Hematopoietic multipotent progenitor cell treated with erythropoietin and hydrocortisone succinate and interleukin-3 and kit ligand, for 6 days (in vitro differentiated cells): ENCODE results near the gene ARG2.

ENCODE experiments used
- DNase-seq: peaks from one replicate; pipeline ENCODE4 v3.0.0-alpha.2; 2015

The ARG2 gene

DNA sequence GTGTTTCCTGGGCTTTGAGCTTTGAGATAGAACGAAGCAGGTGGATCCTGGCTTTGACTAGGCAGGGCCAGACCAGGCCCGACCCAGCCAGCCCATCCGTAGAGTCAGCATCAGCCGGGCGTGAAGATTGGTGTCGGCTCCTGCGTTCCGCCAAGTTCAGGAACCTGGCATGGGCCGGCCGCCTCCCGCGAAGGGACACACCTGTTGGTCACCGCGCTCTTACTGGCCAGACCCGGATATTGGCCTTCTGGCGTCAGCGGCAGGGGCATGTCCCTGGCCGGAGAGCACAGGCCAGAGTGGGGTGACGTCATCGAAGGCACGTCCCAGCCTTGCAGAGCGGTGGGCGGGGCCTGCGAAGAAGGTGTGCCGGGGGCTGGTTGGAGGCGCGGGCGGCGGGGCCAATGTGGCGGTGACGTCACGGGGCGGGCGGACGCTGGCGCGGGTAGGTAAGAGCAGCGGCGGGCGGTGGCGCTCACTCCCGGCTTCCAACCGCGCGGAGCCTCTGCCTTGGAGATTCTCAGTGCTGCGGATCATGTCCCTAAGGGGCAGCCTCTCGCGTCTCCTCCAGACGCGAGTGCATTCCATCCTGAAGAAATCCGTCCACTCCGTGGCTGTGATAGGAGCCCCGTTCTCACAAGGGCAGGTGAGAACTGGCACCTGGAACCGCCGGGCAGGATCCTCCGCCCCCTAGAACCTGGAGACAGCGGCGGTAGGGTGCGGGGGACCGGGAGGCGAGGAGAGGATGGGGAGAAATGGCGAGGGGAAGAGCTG lies at the start of gene ARG2:
TSS of gene ARG2 (plus strand) at position 475 of the 771 bp plus-strand sequence. CDS start at position 533, 58 bp downstream.
- peak; percentile 97 for DNase-seq

GRCh38 chr14:67570453-67570852 lies 49.3 kb upstream of the ARG2 start:
- no peak for DNase-seq

DNA sequence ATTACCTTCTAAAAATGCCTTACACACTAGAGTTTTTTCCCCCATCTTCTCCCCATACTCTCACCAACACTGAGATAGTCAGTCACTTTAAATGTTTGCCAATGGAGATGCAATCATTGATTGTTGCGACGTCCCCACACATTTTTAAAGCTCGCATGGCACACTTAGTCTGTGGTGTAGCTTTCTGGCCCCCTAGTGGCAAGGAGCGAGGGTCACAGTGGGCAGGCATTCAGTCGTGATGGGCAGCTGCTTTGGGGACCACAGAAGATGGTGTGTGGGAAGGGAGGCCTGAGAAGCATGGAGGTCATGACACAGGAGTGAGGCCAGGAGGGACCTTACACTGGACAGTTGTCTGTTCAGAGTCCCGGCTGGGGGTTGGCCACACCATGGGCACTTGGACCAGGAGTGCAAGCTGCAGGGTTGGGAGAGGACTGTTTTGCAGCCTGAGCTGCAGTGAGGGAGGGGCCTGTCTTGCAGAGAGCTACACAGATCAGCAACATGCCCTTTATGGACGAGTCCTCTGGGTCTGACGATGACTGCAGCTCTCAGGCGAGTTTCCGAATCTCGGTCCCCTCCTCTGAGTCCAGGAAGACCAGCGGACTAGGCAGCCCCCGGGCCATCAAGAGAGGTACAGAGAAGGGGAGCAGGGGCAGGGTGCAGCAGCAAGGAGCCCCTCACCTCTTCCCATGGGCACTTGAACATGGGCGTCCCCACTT lies 48.3 kb upstream of the ARG2 start:
- peak; percentile 84 for DNase-seq

DNA sequence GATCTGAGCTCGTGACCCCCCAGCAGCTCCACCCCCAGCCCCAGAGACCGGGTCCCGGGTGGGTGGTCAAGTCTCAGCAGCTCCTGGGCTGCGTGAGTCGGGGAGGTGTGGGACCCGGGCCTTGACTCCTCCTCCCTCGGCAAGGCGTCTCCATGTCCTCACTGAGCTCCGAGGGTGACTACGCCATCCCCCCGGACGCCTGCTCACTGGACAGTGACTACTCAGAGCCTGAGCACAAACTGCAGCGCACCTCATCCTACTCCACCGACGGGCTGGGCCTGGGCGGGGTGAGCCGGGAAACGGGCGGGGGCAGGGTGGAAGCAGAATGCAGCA lies 47.8 kb upstream of the ARG2 start:
- DNase-seq = no peak

GRCh38 chr14:67572608-67573007 lies 47.1 kb upstream of the ARG2 start:
- no peak for DNase-seq

GRCh38 chr14:67573228-67574010 lies 46.3 kb upstream of the ARG2 start:
- no peak for DNase-seq

DNA sequence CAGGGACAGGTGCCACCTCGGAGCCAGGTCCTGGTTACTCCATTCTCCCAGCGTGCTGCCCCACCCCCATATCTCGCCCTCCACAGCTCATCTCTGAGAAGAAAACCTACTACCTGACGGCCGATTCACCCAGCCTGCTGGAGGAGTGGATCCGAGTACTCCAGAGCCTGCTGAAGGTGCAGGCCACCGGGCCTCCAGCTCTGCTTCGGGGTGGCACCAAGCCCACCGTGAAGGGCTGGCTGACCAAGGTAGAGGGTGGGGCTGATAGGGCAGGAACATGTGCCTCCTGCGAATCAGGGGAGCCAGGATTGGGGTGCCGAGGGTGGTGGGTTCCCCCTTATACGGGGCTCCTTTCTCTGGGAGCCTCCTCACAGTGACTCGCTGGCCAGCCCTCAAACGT lies 45.6 kb upstream of the ARG2 start:
- DNase-seq = no peak

DNA sequence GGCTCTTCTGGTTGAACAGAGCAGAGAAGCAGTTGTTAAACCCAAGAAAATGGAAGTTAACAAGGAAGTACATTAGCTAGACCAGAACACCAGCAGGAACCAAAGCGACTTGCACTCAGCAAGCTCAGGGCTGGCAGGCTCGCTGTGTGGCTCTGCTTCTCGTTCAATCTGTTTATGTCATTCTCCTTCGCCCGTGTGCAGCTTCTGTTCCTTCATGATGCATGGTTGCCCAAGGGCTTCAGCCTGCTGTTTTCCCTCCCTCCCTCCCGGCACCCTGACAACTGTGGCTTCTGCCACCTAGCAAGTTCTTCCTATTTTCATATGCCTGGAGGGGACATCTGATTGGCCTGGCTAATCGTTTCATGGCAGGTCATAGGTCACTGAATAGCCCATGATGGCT lies 44.9 kb upstream of the ARG2 start:
- no peak for DNase-seq

- DNase-seq = no peak
Measured at GRCh38 chr14:67575684-67576083, 44.0 kb upstream of the ARG2 start.

DNA sequence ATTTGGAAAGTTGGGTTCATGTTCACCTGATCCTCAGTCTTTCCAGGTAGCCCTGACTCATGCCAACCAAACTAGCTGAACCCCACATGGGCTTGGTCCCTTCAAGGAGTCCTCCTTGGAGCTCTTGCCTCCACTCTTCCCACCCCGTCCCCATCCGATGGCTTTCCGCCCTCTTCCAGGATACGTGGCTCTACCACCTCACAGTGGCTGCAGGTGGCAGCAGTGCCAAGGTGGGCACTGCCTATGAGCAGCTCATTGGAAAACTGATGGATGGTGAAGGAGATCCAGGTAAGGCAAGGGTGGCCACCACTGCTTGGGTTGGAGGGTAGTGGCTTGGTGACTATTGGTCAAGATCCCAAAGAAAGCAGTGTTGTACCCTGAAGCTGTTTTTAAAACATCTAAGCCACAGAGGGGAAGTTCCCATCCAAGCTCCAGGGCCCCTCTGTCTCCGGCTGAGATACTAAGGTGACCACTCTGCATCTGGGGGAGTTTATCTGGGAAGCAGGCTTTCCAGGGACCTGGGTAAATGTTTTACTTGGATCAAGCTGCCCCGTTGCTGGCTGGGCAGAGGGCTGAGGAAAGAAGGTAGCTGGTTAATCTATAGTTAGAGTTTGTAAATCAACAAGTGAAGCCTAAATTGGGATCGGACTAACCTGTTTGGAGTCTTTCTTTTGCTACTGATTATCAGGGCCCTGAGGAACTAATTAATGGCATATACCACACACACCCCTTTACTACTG lies 43.3 kb upstream of the ARG2 start:
- no peak for DNase-seq

DNA sequence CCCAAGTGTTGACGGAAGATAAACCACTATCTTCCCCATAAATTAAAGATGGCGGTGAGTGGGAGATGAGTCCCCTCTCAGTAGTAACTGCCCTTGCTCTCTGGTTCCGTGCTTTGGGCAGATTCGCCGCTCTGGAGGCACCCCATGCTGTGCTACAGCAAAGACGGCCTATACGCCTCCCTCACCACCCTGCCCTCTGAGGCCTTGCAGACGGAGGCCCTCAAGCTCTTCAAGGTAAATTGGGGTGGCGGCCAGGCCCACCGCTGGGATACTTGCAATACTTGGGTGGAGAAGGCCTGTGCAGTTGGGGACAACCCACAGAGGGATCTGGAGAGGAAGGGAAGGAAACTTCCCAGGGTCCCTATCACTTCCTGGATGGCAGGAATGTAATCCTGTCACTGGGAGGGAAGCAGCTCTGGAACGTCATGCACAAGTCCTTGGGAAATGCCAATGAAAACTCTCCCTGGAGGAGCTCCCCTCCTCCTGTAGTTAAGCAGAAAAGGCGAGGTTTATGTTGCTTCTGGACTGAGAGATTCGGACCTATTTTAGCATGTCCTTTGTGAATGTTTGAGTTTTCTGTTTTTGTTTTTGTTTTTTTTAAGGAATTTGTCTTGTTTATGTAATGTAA lies 42.4 kb upstream of the ARG2 start:
- DNase-seq = no peak

DNA sequence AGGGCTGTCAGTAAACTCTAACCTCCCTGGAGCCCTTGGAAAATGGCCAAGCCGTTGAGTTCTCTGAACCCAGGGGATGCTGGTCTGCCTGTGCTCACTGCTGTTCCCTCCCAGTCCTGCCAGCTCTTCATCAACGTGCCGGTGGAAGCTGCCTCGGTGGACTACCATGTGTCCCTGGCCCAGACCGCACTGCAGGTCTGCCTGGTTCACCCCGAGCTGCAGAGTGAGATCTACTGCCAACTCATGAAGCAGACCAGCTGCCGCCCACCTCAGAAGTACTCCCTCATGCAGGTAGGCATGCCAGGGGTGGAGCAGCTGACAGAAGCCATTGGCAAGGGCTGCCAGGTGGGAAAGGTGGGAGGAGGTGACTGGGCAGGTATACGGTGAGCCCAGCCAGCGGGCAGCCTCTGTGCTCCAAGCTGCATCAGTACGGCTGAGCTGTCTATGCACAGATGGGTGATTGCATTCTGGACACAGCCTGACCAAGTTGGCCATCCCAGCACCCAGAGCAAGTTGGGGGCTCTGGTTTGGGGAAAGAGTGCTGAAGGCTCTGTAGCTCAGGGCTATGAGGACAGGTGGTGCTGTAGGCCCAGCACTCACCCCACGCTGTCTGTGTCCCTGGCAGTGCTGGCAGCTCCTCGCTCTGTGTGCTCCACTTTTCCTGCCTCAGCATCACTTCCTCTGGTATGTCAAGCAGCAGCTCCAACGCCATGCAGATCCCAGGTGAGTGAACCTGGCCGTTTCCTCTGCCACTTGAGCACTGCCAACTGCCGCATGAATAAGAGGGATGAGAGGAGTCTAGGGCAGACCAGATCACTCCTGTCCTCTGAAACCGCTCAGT lies 41.6 kb upstream of the ARG2 start:
- no peak for DNase-seq

GRCh38 chr14:67579040-67579439 lies 40.7 kb upstream of the ARG2 start:
- DNase-seq = no peak

DNA sequence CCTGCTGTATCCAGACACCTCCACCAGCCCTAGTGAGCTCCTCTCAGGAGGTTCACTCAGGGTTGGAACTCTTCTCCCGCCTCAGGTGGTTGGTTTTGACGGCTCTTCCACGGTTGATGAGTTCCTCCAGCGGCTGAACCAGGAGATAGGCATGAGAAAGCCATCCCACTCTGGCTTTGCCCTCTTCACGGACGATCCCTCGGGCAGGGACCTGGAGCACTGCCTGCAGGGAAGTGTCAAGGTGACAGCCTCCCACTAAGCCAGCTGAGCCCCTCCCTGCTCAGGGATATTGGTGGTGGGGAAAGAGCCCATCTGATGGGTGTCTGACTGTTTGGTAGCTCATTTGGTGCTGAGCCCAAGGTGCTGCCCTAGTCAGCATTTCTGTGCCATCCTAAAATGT lies 40.1 kb upstream of the ARG2 start:
- DNase-seq = no peak

DNA sequence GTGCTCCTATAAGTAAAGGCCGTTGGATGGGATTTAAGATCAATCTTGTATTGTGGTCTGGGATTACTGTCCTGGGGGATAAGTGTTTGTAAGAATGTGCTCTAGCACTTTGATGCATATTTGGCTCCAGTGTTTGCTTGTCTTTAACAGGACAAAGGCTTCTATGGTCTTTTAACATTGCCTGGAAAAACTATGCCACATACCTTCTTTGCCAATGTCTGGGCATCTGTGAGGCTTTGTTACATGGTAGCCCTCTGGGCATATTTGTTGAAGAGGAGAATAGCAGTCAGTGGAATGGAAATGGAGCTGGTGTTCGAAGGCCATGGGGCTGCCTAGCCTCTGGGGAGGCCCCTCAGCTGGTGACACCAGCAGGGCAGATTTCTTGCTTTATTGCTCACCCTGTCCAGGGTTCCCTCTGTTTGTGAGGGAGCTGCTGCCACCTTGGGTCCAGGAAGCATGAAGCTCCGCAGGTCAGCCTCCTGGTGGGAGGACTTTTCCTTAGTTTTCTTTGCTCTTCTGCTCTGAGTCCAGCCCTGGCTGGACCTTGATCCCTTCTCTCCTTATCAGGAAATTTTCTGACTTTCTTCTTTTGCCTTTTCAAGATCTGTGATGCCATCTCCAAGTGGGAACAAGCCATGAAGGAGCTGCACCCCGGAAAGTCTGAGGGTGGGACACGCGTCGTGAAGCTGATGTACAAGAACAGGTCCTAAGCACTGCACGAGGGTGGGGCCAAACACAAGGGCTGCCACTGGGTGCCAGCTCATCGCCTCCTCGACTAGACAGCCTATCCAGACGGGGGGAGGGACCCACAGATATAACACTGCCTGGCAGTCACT lies 39.2 kb upstream of the ARG2 start:
- DNase-seq = no peak

GRCh38 chr14:67581643-67582042 lies 38.1 kb upstream of the ARG2 start:
- no peak for DNase-seq

DNA sequence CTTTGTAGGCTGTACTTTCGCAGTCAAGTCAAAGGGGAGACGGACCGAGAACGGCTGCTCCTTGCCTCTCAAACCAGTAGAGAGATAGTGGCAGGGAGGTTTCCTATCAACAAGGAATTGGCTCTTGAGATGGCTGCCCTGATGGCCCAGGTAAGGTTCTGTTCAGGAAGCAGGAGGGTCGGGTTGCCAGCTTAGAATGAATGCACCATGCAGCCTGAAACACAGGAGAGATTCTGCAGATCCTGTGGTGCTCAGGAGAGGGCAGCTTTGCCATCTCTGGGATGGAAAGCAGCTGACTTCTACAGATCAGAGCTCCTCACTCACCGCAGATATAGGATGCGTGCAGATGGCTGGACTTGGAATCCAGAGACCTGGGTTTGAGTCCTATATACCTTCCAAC lies 37.7 kb upstream of the ARG2 start:
- DNase-seq = no peak

GRCh38 chr14:67583711-67584644 lies 35.7 kb upstream of the ARG2 start:
- DNase-seq = peak; percentile 82

GRCh38 chr14:67584978-67585377 lies 34.7 kb upstream of the ARG2 start:
- no peak for DNase-seq

GRCh38 chr14:67586369-67586768 lies 33.4 kb upstream of the ARG2 start:
- DNase-seq = no peak
